AG04449 (cell line): Measurements from ENCODE around the gene B3GAT3.
A peak's percentile ranks its signal among the peaks of the same experiment; 100 is the strongest.

ENCODE experiments used
- CTCF ChIA-PET: fragments of 350-600 bp; formaldehyde crosslinking; extraction: SDS; loops from one replicate; lab custom pipeline; 2021; ENCODE audit warnings: antibody characterized with exemption; lab: Yijun Ruan, JAX
- POLR2A ChIA-PET: fragments of 400-600, 350-600 bp; formaldehyde crosslinking; extraction: SDS; loops from one replicate; lab custom pipeline; 2020; ENCODE audit warnings: antibody characterized with exemption, inconsistent platforms; lab: Yijun Ruan, JAX
- DNase-seq: peaks from one replicate; pipeline ENCODE4 v3.0.0-alpha.2; 2010; ENCODE audit warnings: low read depth, low spot score
- H3K4me3 ChIP-seq: 2 replicates; pipeline ENCODE4 v1.5.1; 2011; ENCODE audit warnings: low read depth, mild to moderate bottlenecking, control low read depth, low read length
- CTCF ChIP-seq: IDR thresholded peaks from one replicate; pipeline ENCODE4 v1.5.1; 2011; ENCODE audit warnings: mild to moderate bottlenecking, moderate library complexity, low read length, control low read depth, inconsistent platforms; ENCODE audit not compliant: insufficient read depth; ENCODE audit errors: missing control alignments

The B3GAT3 gene

GRCh38 chr11:62665599-62666258, 43.9 kb upstream of the B3GAT3 start:
- CTCF ChIA-PET = interaction anchor here (0.7 to 6.1 kb wide), 11 partner anchors 12 to 271 kb away, joined by 3 to 26 read pairs (median 3); partner anchors contain the start of genes BSCL2, GNG3 and TUT1
- TF ChIP-seq CTCF = no peak
- POLR2A ChIA-PET = interaction anchor here (0.5 to 3.3 kb wide), 40 partner anchors 9 to 271 kb away, joined by 3 to 58 read pairs (median 8); partner anchors contain the start of genes B3GAT3, EEF1G, GANAB and HNRNPUL2
- H3K4me3 ChIP-seq = peak overlapping the region; percentile 92
- no peak for DNase-seq

- CTCF ChIA-PET = interaction anchor here (0.7 to 6.1 kb wide), 13 partner anchors 11 to 270 kb away, joined by 3 to 26 read pairs (median 3); partner anchors contain the start of genes BSCL2, GNG3 and TUT1
- POLR2A ChIA-PET = interaction anchor here (0.5 to 3.3 kb wide), 46 partner anchors 8 to 270 kb away, joined by 3 to 58 read pairs (median 6); partner anchors contain the start of genes B3GAT3, EEF1G, GANAB and HNRNPUL2
- H3K4me3 ChIP-seq = peak within 1 kb of the TSS; percentile 92
- TF ChIP-seq CTCF = no peak
- no peak for DNase-seq
Measured at GRCh38 chr11:62665075-62665598, 43.4 kb upstream of the B3GAT3 start, which contains the start of the genes C11orf98 and CSKMT. TSS of gene C11orf98 (minus strand) at chr11:62665210. CDS start at chr11:62665169, 41 bp downstream. TSS of gene CSKMT (plus strand) at chr11:62665312. CDS start at chr11:62665880, 568 bp downstream.

- no peak for DNase-seq
- POLR2A ChIA-PET = interaction anchor here (0.6 to 3.3 kb wide), 41 partner anchors 7 to 270 kb away, joined by 3 to 58 read pairs (median 8); partner anchors contain the start of genes B3GAT3, EEF1G, GANAB and HNRNPUL2
Measured at GRCh38 chr11:62664405-62665074, 42.8 kb upstream of the B3GAT3 start.

GRCh38 chr11:62656796-62657429, 35.1 kb upstream of the B3GAT3 start:
- ChIA-PET POLR2A (interaction anchor here (0.6 to 1.8 kb wide), 4 partner anchors 8 to 65 kb away, joined by 3 to 9 read pairs (median 4); partner anchors contain the start of genes C11orf98, CSKMT and TUT1), CTCF (interaction anchor here (0.7 to 1.3 kb wide), 3 partner anchors 15 to 130 kb away, joined by 3 read pairs; partner anchors contain the start of genes LBHD1, TMEM179B and UQCC3)
- no peak for DNase-seq
- no peak for TF ChIP-seq CTCF
- H3K4me3 ChIP-seq = no peak overlapping the region

More at GRCh38 chr11:62664405-62665074, 42.8 kb upstream of the B3GAT3 start:
- TF ChIP-seq CTCF = no peak
- H3K4me3 ChIP-seq = peak overlapping the region; percentile 92
- CTCF ChIA-PET = interaction anchor here (0.8 to 6.1 kb wide), 12 partner anchors 10 to 270 kb away, joined by 3 to 26 read pairs (median 3); partner anchors contain the start of genes BSCL2, GNG3 and TUT1

- no peak for DNase-seq
- no peak overlapping the region for H3K4me3 ChIP-seq
- POLR2A ChIA-PET = no interaction called here
- CTCF ChIA-PET = interaction anchor here (0.7 to 2.0 kb wide), 2 partner anchors 9 to 11 kb away, joined by 3 to 6 read pairs; partner anchors contain the start of genes C11orf98 and CSKMT
- no peak for TF ChIP-seq CTCF
Measured at GRCh38 chr11:62654297-62654696, 32.5 kb upstream of the B3GAT3 start.
